HCT116 (cell line): ENCODE results near the gene OSBPL10. TPM values are rescaled to one million over a fixed set of nuclear protein-coding genes. Genes with fewer than 3 reads are reported as not detected.

Source experiments
- ATAC-seq: fragments of 200-7000 bp; cut with Tn5 transposase; 2 replicates; pipeline ENCODE4 v1.9.1; 2020; ENCODE audit warnings: mild to moderate bottlenecking, moderate library complexity
- BruUV-seq: library from RNA; stranded (reverse); fragments of 400-500 nt; replicated peaks from 2 replicates; lab custom pipeline; 2021; lab: Mats Ljungman, UMichigan
- CTCF ChIA-PET: fragments of 300-600 bp; sonication (Branson Sonifier 250); formaldehyde crosslinking; loops from one replicate; lab custom pipeline; 2021; ENCODE audit warnings: antibody characterized with exemption; lab: Charles Lee
- POLR2A ChIA-PET: fragments of 300-600, 350-600 bp; sonication (Branson Sonifier 250); formaldehyde crosslinking; loops from one replicate; lab custom pipeline; 2021; ENCODE audit warnings: antibody characterized with exemption; lab: Charles Lee
- RAD21 ChIA-PET, 2 experiments: fragments of 300-600 bp; sonication (Branson Sonifier 250); formaldehyde crosslinking; loops; one replicate each; lab custom pipeline; 2023; ENCODE audit warnings: low total read pairs in 2 of 2; ENCODE audit not compliant: uncharacterized antibody in 2 of 2, unreplicated experiment in 2 of 2, low non-redundant PET in 1 of 2; lab: Charles Lee
- DNase-seq: peaks from one replicate; pipeline ENCODE4 v3.0.0-alpha.2; 2010; ENCODE audit warnings: low read depth, low spot score
- H2AFZ ChIP-seq: fragments of 200-600 bp; shearing (Covaris generic), sonication (generic); 2 replicates; pipeline ENCODE4 v1.6.1; 2017; ENCODE audit warnings: low read depth, mixed run types, mixed read lengths, antibody characterized with exemption, low read length; ENCODE audit not compliant: poor library complexity, severe bottlenecking
- H3K27ac ChIP-seq: 2 replicates; pipeline ENCODE4 v1.5.1; 2012; ENCODE audit warnings: low read depth, low read length
- H3K27me3 ChIP-seq: fragments of 200-600 bp; sonication (generic); 2 replicates; pipeline ENCODE4 v1.6.1; 2016; ENCODE audit warnings: mixed run types, low read length, mixed read lengths; ENCODE audit not compliant: insufficient read depth
- H3K36me3 ChIP-seq, 2 experiments: fragments of 200-500 bp in 1 of 2; fragments of 200-600 bp in 1 of 2; sonication (Bioruptor generic) in 1 of 2; sonication (generic) in 1 of 2; 2 replicates each; pipeline versions ENCODE4 v1.5.1 to v1.6.1; 2014 to 2016; ENCODE audit warnings: low read length in 2 of 2, inconsistent platforms in 1 of 2, mixed read lengths in 1 of 2, mixed run types in 1 of 2; ENCODE audit not compliant: insufficient read depth in 2 of 2, control insufficient read depth in 1 of 2
- H3K4me1 ChIP-seq, 2 experiments: fragments of 200-600 bp in 1 of 2; sonication (generic) in 1 of 2; 2 replicates each; pipeline versions ENCODE4 v1.5.1 to v1.6.1; 2012 to 2017; ENCODE audit warnings: low read length in 2 of 2, inconsistent platforms in 1 of 2, mild to moderate bottlenecking in 1 of 2, mixed read lengths in 1 of 2, mixed run types in 1 of 2, moderate library complexity in 1 of 2; ENCODE audit not compliant: insufficient read depth in 2 of 2, control insufficient read depth in 1 of 2
- H3K4me2 ChIP-seq: fragments of 200-600 bp; sonication (generic); 2 replicates; pipeline ENCODE4 v1.6.1; 2017; ENCODE audit warnings: mixed run types, low read length, mixed read lengths
- H3K4me3 ChIP-seq, 2 experiments: fragments of 200-600 bp in 1 of 2; sonication (generic) in 1 of 2; replicated peaks in 1 of 2; 2 replicates each; pipeline ENCODE4 v1.5.1; 2011 to 2016; ENCODE audit warnings: low read length in 2 of 2, control low read depth in 1 of 2, low read depth in 1 of 2, mild to moderate bottlenecking in 1 of 2, mixed read lengths in 1 of 2, mixed run types in 1 of 2
- H3K79me2 ChIP-seq: fragments of 200-600 bp; sonication (generic); 2 replicates; pipeline ENCODE4 v1.6.1; 2017; ENCODE audit warnings: mild to moderate bottlenecking, mixed run types, low read length, moderate library complexity, mixed read lengths; ENCODE audit not compliant: insufficient read depth
- H3K9ac ChIP-seq: fragments of 200-600 bp; sonication (generic); 2 replicates; pipeline ENCODE4 v1.6.1; 2016; ENCODE audit warnings: low read length, mixed read lengths
- H3K9me2 ChIP-seq: fragments of 200-600 bp; sonication (generic), shearing (Covaris generic); 2 replicates; pipeline ENCODE4 v1.6.1; 2017; ENCODE audit warnings: mixed run types, mild to moderate bottlenecking, moderate library complexity; ENCODE audit not compliant: insufficient read depth
- H3K9me3 ChIP-seq, 2 experiments: fragments of 200-500 bp in 1 of 2; fragments of 200-600 bp in 1 of 2; sonication (Bioruptor generic) in 1 of 2; sonication (generic) in 1 of 2; 2 replicates each; pipeline ENCODE4 v1.6.1; 2014 to 2017; ENCODE audit warnings: low read length in 2 of 2, mixed read lengths in 2 of 2, inconsistent platforms in 1 of 2, low read depth in 1 of 2, mild to moderate bottlenecking in 1 of 2, mixed run types in 1 of 2, moderate library complexity in 1 of 2; ENCODE audit not compliant: control insufficient read depth in 1 of 2, insufficient read depth in 1 of 2
- H4K20me1 ChIP-seq: fragments of 200-600 bp; sonication (generic), shearing (Covaris generic); 2 replicates; pipeline ENCODE4 v1.6.1; 2017; ENCODE audit warnings: mixed run types, mild to moderate bottlenecking, moderate library complexity; ENCODE audit not compliant: insufficient read depth
- CBX3 ChIP-seq: IDR thresholded peaks from 2 replicates; pipeline ENCODE4 v1.6.1; 2012; ENCODE audit warnings: low read depth
- EGR1 ChIP-seq: IDR thresholded peaks from 2 replicates; pipeline ENCODE4 v1.6.1; 2012; ENCODE audit warnings: low read depth
- ELF1 ChIP-seq: IDR thresholded peaks from 2 replicates; pipeline ENCODE4 v1.6.1; 2012; ENCODE audit warnings: low read depth, borderline replicate concordance
- EZH2 ChIP-seq: fragments of 200-600 bp; sonication (generic); IDR thresholded peaks from 2 replicates; pipeline ENCODE4 v1.6.1; 2017; ENCODE audit warnings: antibody characterized with exemption, mixed run types
- EZH2phosphoT487 ChIP-seq: fragments of 200-600 bp; IDR thresholded peaks from 2 replicates; pipeline ENCODE4 v1.6.1; 2018; ENCODE audit warnings: antibody characterized with exemption, borderline replicate concordance
- JUND ChIP-seq: IDR thresholded peaks from 2 replicates; pipeline ENCODE4 v1.6.1; 2012
- POLR2A ChIP-seq: IDR thresholded peaks from 2 replicates; pipeline ENCODE4 v1.7.0; 2011; ENCODE audit warnings: borderline replicate concordance; ENCODE audit not compliant: insufficient read depth, insufficient read length; ENCODE audit errors: extremely low read depth
- RAD21 ChIP-seq: IDR thresholded peaks from 2 replicates; pipeline ENCODE4 v1.6.1; 2012; ENCODE audit warnings: low read depth, mild to moderate bottlenecking
- SP1 ChIP-seq: IDR thresholded peaks from 2 replicates; pipeline ENCODE4 v1.6.1; 2012; ENCODE audit warnings: low read depth
- SRF ChIP-seq: IDR thresholded peaks from 2 replicates; pipeline ENCODE4 v1.6.1; 2012; ENCODE audit warnings: low read depth
- TCF7L2 ChIP-seq: IDR thresholded peaks from 2 replicates; pipeline ENCODE4 v1.7.0; 2011; ENCODE audit warnings: borderline replicate concordance, inconsistent platforms; ENCODE audit not compliant: insufficient read depth, insufficient read length; ENCODE audit errors: extremely low read depth
- ZBTB33 ChIP-seq: IDR thresholded peaks from 2 replicates; pipeline ENCODE4 v1.6.1; 2011; ENCODE audit warnings: mild to moderate bottlenecking, low read length, moderate library complexity; ENCODE audit not compliant: insufficient replicate concordance; ENCODE audit errors: extremely low read depth
- ZNF274 ChIP-seq: fragments of 200-500 bp; sonication (Bioruptor generic); IDR thresholded peaks from 2 replicates; pipeline ENCODE4 v1.6.1; 2014; ENCODE audit warnings: mild to moderate bottlenecking, low read depth, low read length, inconsistent platforms
- intact Hi-C: fragments of 100-400 bp; cut with micrococcal nuclease; formaldehyde crosslinking; loops from 2 replicates; pipeline ENCODE4 v1.10.0; 2022
- total RNA-seq: library from RNA; stranded (reverse); gene quantifications from one replicate; pipeline ENCODE4 v1.2.1, GENCODE V29; 2021; ENCODE audit not compliant: unreplicated experiment

The OSBPL10 gene
- total RNA-seq, 1 experiment from 2014 or later = 25.8 TPM

GRCh38 chr3:31943041-31943440 lies 38.0 kb downstream of the OSBPL10 start:
- Histone ChIP-seq H3K9ac (no peak overlapping the region), H2AFZ (no peak overlapping the region), H4K20me1 (no peaks in the 10 kb centered on the region; the same call in 1 of the 2 replicates), H3K27me3 (no peaks in the 10 kb centered on the region), H3K27ac (no peak overlapping the region), H3K4me1 (peaks cover 9 to 21% of the 10 kb centered on the region in 2 experiments; a peak in 3 of 4 replicates), H3K4me2 (no peak overlapping the region), H3K36me3 (no peaks in the 10 kb centered on the region), H3K4me3 (no peak overlapping the region), H3K9me3 (no peaks in the 10 kb centered on the region), H3K79me2 (peaks cover under 1% of the 10 kb centered on the region; the same call in 1 of the 2 replicates), H3K9me2 (no peaks in the 10 kb centered on the region)
- intact Hi-C loops = no loop called here
- ChIA-PET CTCF (no interaction called here), POLR2A (no interaction called here), RAD21 (no interaction called here)
- no TSS peak for BruUV-seq
- ATAC-seq (no peak), DNase-seq (no peak)
- TF ChIP-seq SP1 (no peak), ZBTB33 (no peak), JUND (no peak), SRF (no peak), EZH2phosphoT487 (no peak), EZH2 (no peak), CBX3 (no peak), RAD21 (no peak), ELF1 (no peak), ZNF274 (no peak), EGR1 (no peak), TCF7L2 (no peak), POLR2A (no peak)
